Measurements from ENCODE around the gene CLCF1. TPM values are rescaled to one million over a fixed set of nuclear protein-coding genes. Genes with fewer than 3 reads are reported as not detected.

CLCF1 gene
- total RNA-seq, 1 experiment from 2014 or later: 2.1 TPM

DNA sequence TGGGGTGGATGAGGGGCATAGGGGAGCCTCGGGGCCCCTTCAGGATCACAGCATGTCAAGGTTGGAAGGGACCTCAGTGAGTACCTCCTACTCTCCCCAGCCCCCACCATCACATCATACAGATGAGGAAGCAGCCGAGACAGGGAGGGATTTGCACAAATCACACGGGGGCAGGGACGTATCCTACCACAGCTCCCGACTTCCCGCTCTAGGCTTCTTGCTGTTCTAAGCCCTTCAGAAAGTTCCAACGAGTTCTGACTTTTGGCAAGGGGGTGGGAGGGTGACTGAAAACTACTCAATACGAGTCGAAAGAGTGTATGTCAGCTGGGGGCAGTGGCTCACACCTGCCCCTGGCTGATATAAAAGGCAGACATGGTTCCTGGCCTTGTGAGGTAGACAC lies 13.7 kb upstream of the CLCF1 start:
- peak overlapping the region; percentile 4 for H3K9ac ChIP-seq (ENCODE audit: extremely low read depth, insufficient read length, low read length)
- H3K9me3 Mint-ChIP-seq: no peaks in the 10 kb centered on the region
- H3K4me1 Mint-ChIP-seq: peaks cover 19 to 27% of the 10 kb centered on the region in 2 experiments
- peaks cover 23% of the 10 kb centered on the region for H3K27me3 Mint-ChIP-seq (ENCODE audit: low read depth)
- no peak overlapping the region for H2BK20ac ChIP-seq (ENCODE audit: low read depth, low read length, poor library complexity, severe bottlenecking)
- no peaks in the 10 kb centered on the region; the same call in 1 of the 2 replicates for H3K27me3 ChIP-seq (ENCODE audit: insufficient read depth, low read length)
- no peak overlapping the region for H3K27ac Mint-ChIP-seq
- H3K23ac ChIP-seq (ENCODE audit: insufficient read length, low read depth, low read length): no peak overlapping the region
- no peak overlapping the region for H4K91ac ChIP-seq (ENCODE audit: insufficient read length, low read depth, low read length)
- DNase-seq: no peak
- no peak overlapping the region for H2BK12ac ChIP-seq (ENCODE audit: insufficient read length, low read depth, low read length)
- no peak overlapping the region for H3K27ac ChIP-seq (ENCODE audit: insufficient read length, low read depth, low read length)
- no peak overlapping the region for H2BK120ac ChIP-seq (ENCODE audit: low read depth, low read length, poor library complexity, severe bottlenecking)
- H2BK5ac ChIP-seq (ENCODE audit: insufficient read length, low read length): no peak overlapping the region
- no peak overlapping the region for H4K8ac ChIP-seq (replicated peaks; ENCODE audit: insufficient read length, low read depth, low read length)
- no peak overlapping the region for H3K14ac ChIP-seq (ENCODE audit: insufficient read depth, low read length)
- H2AK5ac ChIP-seq (ENCODE audit: insufficient read length, low read length): no peak overlapping the region
- no peak overlapping the region; a peak in 1 of 5 replicates for H3K4me3 Mint-ChIP-seq
- H3K18ac ChIP-seq (ENCODE audit: insufficient read length, low read depth, low read length): no peak overlapping the region
- peaks cover 9% of the 10 kb centered on the region for H3K23me2 ChIP-seq (ENCODE audit: insufficient read length, low read depth, low read length, poor library complexity, severe bottlenecking)
- TF ChIP-seq, protein P1, sequence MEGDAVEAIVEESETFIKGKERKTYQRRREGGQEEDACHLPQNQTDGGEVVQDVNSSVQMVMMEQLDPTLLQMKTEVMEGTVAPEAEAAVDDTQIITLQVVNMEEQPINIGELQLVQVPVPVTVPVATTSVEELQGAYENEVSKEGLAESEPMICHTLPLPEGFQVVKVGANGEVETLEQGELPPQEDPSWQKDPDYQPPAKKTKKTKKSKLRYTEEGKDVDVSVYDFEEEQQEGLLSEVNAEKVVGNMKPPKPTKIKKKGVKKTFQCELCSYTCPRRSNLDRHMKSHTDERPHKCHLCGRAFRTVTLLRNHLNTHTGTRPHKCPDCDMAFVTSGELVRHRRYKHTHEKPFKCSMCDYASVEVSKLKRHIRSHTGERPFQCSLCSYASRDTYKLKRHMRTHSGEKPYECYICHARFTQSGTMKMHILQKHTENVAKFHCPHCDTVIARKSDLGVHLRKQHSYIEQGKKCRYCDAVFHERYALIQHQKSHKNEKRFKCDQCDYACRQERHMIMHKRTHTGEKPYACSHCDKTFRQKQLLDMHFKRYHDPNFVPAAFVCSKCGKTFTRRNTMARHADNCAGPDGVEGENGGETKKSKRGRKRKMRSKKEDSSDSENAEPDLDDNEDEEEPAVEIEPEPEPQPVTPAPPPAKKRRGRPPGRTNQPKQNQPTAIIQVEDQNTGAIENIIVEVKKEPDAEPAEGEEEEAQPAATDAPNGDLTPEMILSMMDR (conservative IDR thresholded peaks at IDR 0.05): no peak
- no peak overlapping the region for H3K56ac ChIP-seq (ENCODE audit: insufficient read length, low read depth, low read length)
- H3K9me3 ChIP-seq (ENCODE audit: control insufficient read depth, low read depth, low read length): no peaks in the 10 kb centered on the region
- WGBS (ENCODE audit: extremely low coverage, insufficient read length, low lambda C conversion rate): no CpG with 5 or more reads among the region's 9 CpGs
- no peaks in the 10 kb centered on the region; the same call in 1 of the 2 replicates for H3K4me1 ChIP-seq (ENCODE audit: insufficient read depth, low read length)
- no peak overlapping the region for H2AFZ ChIP-seq (ENCODE audit: low read length)
- H2BK15ac ChIP-seq (ENCODE audit: low read depth, low read length): no peak overlapping the region
- no peaks in the 10 kb centered on the region for H4K20me1 ChIP-seq (ENCODE audit: control insufficient read depth, insufficient read depth, insufficient read length)
- H3K36me3 Mint-ChIP-seq (ENCODE audit: insufficient read depth in 1 of 3, low read depth in 3 of 3): no peaks in the 10 kb centered on the region
- H4K5ac ChIP-seq (ENCODE audit: insufficient read length, low read depth, low read length): no peak overlapping the region
- H3K79me2 ChIP-seq (ENCODE audit: insufficient read depth, low read length): no peaks in the 10 kb centered on the region
- H3T11ph ChIP-seq (ENCODE audit: low read length): no peak overlapping the region
- H3K4me2 ChIP-seq (ENCODE audit: insufficient read depth, insufficient read length, low read length): no peak overlapping the region
- H3K4ac ChIP-seq (ENCODE audit: low read depth, low read length): no peak overlapping the region
- no peaks in the 10 kb centered on the region for H3K79me1 ChIP-seq (ENCODE audit: insufficient read depth, low read depth, low read length, poor library complexity, severe bottlenecking)

All from H9 (cell line).